CD4-positive, alpha-beta T cell treated with Interferon gamma for 1 hour (primary cell): Measurements from ENCODE around the gene COL25A1.
"Not testable (repeated sequence)": the region's sequence is repeated elsewhere in the genome, so short reads cannot be mapped to it uniquely, and the experiment has no call there.

Source experiments
- DNase-seq: peaks from one replicate; pipeline ENCODE4 v3.0.0-alpha.2; 2020

Gene COL25A1

DNA sequence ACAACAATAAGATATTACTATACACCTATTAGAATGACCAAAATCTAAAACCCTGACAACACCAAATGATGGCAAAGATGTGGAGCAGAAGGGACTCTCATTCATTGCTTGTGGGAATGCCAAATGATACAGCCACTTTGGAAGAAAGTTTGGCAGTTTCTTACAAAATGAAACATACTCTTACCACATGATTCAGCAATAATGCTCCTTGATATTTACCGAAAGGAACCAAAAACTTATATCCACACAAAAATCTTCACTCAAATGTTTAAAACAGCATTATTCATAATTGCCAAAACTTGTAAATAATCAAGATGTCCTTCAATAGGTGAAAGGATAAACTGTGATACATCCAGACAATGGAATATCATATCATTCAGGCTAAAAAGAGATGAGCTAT lies 180.9 kb downstream of the COL25A1 start:
- DNase-seq: no peak

DNA sequence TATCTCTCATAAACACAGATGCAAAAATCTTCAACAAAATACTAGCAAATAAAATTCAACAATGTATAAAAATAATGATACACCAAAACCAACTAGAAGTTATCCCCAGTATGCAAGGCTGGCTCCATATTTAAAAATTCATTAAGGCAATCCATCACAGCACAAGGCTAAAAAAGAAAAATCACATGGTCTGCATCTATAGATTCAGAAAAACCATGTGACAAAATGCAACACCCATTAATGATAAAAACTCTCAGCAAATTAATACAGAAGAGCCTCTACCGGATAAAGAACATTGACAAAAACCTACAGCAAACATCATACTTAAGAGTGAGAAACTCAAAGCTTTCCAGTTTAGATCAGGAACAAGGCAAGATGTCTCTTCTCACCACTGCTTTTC lies 182.6 kb downstream of the COL25A1 start:
- no peak for DNase-seq

DNA sequence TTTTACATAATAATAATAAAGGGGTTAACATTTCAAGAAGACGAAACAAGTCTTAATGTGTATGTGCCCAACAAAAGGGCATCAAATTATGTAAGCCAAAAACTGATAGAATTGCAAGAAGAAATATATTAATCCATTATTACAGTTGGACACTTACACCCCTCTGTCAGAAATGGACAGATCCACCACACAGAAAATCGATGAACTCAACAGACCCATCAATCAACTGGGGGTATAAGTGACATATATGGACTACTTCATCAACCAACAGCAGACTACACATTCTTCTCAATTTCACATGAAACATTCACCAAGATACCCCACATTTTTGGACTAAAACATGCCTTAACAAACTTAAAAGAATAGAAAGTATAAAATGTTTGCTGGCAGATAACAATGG lies 183.8 kb downstream of the COL25A1 start:
- DNase-seq: no peak

DNA sequence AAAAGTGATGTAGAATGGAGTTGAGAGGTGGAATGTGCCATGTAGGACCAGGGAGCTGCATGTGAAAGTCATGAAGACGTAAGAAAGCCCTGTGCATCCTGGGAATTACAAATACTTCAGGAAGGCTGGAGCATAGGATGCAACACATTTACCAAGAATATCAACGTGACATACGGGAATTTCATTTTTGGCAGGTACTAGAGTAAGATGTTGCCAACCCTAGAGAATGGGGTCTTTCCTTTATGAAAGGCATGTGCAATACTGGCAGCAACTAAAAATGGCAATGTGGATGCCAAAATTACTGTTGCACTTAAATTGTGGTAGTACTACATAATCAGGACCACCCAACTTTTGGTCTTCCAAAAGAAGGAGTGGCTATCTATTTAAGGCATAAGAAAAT lies 188.0 kb downstream of the COL25A1 start:
- DNase-seq: no peak

DNA sequence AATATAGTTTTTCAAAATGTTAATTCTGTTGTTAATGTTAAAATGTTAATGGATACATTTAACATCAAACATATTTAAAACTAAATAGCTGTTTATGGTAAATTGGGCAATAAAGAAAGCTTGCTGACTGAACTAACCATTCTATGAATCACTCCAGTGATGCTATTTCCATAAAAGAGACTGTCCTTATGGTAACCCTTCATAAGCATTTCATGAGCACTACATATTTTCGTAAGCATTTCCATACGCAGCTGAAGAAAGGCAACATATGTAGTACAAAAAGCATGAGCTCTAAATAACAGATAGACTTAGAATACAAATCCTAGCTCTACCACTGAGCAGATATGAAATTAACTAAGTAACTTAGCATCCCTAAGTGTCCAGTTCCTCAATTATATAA lies 188.9 kb downstream of the COL25A1 start:
- DNase-seq: no peak

DNA sequence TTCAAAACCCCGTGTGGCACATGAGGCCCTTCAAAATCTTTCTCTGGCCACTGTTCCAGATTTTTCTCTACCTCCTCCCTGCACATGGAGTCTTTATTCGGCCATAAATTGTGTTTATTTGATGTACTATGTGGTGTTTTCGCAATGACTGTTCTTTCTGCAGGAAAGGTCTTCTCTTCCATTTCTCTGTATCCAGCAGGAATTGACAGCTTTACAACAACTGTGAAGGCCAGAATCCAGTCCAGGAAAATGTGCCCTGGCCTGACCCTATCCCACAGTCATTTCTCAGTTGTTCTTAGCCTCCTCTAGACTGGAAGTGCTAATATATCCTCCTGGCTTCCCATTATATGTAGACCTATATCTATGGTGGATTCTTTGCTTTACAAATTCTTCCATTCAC lies 191.4 kb downstream of the COL25A1 start:
- DNase-seq: no peak

DNA sequence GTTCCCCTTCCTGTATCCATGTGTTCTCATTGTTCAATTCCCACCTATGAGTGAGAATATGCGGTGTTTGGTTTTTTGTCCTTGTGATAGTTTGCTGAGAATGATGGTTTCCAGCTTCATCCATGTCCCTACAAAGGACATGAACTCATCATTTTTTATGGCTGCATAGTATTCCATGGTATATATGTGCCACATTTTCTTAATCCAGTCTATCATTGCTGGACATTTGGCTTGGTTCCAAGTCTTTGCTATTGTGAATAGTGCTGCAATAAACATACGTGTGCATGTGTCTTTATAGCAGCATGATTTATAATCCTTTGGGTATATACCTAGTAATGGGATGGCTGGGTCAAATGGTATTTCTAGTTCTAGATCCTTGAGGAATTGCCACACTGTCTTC lies 194.2 kb downstream of the COL25A1 start:
- DNase-seq: not testable (repeated sequence)

DNA sequence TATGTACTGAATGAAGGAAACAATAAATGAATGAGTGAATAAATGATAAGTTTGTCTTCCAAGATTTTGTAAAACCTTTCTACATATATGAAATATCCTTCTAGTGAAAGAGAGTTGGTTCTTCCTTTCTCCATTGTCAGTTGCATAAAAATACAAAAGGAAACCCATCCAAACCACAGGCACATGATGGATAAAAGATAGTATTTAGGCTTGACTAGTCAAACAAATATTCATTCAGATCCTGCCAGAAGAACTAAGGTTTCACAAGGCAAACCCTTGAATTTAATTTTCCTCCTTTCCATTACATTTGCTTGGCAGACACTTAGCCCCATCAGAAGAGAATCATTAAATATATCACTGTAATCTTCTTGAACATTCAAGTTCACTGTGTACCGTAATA lies 208.4 kb downstream of the COL25A1 start:
- DNase-seq: no peak

DNA sequence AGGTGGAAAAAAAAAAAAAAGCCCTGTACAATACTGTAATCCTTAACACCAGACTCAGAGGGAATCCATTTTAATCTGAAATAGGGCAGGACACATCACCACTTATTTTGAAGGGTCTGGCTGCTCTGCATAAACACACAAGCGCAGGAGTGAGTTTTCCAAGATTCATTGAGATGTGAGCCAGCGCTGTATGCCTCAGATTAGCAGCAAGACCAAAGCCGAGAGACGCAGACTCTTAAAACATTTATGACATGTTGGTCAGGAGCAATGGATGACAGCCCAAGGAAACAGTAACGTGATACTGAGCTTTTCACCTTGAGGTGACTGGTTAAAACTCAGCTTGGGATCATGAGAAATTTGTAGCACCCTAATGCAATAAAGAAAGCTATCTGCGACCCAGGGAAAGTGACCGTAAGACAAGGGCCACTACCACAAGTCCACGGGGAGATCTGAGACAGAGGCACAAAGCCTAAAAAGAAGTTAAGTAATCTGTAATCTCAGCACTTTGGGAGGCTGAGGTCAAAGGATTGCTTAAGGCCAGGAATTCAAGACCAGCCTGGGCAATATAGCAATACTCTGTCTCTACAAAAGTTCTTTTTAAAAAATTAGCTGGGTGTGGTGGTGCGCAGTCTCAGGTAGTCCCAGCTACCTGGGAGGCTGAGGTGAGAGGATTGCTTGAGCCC lies 210.6 kb downstream of the COL25A1 start:
- DNase-seq: no peak

DNA sequence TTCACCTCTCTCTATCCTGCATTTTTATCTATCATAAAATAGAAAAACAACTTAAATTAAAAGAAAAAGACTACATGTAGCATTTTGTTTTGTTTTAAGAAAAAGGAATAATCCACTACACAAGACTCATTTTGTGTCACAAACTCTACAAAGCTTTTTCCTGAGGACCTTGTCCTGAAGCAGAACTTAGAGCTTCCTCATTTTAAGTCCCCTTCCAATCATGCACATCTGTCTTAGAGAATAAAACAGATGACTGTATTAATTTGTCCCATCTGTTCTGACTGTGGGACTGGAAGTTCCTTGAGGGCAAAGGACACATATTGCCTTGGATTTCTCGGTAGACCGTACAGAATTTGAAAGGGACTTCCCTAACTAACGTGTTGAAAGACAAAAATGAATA lies 218.5 kb downstream of the COL25A1 start:
- no peak for DNase-seq

DNA sequence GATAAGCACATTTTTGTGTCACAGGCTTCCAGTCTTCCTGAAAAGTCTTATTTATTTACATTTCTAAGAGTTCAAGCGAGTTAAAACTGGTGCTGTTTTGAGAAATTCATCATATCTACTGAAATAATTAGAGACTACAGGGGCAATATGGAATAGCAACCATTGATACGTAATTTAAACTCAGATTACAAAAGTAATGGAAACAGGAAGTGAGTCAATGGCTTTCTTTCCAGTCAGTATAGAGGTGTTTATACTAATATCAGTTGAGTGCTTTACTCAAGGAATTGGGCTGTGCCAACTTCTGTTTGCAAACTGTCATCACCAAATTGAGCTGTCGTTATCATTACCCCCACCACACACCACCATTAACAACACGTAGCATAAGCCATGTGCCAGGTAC lies 222.7 kb downstream of the COL25A1 start:
- DNase-seq: no peak

DNA sequence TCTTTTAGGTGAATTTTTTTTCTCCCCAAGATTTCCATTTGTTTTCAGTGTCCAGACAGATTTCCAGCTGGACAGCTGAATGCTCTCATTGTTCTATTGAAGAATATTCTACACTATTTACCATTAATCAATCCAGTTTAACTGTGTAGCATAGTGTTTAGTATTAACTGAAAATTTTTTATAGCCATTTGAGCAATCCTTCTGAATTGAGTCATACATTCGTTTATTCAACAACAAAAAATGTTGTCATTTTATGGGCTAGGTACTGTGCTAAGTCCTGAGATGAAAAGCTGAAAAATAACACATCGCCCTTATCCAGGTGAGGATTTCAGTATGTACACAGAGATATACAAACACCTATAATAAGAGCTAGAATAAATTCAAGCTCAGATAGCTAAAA lies 223.3 kb downstream of the COL25A1 start:
- DNase-seq: no peak

DNA sequence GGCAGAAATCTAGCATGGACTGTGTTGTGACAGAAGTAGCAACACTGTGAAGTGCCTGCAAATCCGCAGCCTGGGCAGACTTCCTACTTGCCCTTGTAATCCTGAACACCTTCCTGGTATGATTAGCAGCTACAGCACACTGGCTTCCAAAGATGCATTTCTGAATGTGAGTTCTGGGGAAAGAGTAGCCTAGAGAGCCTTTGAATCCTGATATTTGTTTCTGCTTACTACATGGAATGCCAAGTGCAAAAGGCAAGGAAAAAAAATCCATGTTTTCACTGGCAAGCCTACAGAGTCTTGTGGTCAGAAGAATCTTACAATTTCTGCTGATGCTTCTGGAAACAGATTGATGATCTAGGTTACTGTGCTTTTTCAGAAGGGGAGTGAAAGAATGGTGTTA lies 223.7 kb downstream of the COL25A1 start:
- no peak for DNase-seq

DNA sequence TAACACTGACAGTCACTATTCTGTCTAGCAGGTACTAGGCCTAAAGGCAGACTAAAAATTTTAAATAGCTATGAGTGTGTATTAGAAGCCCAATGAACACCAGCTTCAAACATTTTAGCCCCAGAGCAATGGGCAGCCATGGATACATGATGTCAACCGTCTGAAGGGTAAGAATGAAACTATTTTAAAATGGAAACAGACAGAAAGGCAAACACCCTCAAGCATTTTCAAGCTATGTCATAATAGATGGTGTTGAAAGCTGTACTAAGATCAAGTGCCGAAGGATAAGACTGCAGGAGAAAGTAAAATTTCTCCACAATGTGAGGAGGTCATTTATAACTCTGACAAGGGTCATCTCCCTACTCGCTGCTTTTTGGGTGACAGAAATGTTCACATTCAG lies 225.0 kb downstream of the COL25A1 start:
- DNase-seq: no peak

DNA sequence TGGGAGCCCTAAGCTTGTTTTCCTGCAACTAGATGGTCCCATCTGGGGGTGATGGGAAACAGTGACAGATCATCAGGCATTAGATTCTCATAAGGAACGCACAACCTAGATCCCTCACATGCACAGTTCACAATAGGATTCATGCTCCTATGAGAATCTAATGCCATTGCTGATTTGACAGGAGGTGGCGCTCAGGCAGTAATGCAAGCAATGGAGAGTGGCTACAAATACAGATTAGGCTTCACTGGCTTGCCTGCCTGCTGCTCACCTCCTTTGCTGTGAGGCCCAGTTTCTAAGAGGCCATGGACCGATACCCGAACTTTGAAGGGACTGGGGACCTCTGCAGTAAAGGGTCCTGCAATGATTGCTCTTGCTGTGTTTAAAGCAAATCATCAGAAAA lies 225.7 kb downstream of the COL25A1 start:
- DNase-seq: not testable (repeated sequence)

DNA sequence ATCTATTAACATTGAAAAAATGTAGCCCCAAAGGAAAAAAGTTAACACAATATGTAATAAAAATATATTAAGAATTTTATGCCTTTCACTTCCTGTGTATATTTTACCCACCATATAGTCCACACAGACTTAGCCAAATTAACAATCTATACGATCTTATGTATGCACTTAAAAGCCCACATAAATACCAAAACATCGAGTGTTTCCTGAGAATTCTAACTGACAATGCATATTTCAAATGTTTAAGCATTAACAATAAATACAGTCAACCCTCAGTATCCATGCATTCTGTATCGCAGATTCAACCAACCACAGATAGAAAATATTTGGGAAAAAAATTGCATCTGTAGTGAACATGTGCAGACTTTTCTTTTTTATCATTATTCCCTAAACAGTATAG lies 226.8 kb downstream of the COL25A1 start:
- no peak for DNase-seq

DNA sequence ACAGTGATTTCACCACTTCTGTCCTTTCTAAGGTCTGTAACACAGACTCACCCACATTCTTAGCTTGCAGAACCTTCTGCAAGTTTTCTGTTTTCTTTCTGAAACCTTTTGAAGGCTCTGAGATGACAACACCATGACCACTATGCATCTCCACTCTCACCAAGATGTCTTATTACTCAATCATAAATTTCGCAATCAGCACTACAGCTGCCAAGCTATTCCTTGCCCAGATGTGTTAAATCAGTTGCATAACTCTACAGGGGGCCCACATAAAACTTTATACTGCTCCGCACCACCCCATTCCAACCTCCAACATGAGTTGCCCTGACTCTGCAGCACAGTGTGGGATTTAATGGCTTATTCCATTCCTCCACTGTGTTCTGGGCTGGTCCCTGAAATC lies 229.9 kb downstream of the COL25A1 start:
- DNase-seq: no peak

DNA sequence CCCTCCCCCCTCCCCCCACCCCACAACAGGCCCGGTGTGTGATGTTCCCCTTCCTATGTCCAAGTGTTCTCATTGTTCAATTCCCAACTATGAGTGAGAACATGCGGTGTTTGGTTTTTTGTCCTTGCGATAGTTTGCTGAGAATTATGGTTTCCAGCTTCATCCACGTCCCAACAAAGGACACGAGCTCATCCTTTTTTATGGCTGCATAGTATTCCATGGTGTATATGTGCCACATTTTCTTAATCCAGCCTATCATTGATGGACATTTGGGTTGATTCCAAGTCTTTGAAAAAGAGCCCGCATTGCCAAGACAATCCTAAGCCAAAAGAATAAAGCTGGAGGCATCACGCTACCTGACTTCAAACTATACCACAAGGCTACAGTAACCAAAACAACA lies 231.8 kb downstream of the COL25A1 start:
- not testable (repeated sequence) for DNase-seq

DNA sequence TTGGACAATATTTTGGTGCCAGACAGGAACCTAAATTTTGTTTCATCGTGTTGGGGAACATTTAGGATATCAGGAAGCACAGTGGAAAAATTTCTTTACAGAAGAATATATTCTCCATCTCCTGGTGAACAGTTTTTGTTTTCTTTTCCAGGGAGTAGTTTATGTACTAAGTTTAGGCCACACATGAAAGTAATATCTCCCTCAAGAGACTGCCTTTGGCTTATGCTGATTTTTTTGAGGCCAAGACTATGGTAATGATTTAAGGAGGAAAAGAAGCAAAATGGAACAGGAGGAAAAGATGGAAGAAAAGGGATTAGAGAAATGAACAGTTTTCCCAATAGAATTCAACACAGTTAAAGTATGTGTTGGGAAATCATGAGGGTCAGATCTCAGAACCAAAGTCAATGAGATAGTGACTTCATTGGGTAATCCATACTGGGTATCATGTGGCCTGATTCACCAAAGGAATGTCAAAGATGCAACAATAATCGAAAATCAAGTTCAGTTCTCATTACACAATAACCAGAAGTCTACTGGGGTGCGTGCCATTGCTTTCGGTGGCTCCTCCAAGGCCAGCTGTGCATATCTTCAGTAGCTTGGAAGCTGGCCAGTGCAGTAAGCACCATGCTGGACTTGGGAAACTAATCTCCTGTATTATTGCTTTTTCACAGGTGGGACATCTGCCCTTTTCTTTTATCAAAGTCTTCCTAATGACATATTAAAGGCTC lies 234.8 kb downstream of the COL25A1 start:
- DNase-seq: no peak

DNA sequence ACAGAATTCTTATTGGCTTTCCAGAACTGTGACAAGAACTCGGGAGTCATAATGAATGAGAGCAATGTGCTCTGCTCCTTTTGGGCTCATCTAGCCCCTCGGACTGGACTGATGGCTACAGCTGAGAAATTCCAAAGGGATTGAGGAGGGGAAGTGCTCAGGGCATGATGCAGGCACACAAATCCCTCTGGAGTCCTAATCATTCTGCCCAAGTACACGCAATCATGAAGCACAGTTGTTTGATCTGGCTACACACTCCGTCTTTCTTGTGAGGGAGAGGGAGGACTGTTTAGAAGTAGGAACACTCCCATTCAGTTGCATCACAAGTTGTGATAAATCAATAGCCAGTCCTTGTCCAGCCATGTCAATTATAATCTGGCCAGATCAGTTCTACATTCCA lies 237.5 kb downstream of the COL25A1 start:
- DNase-seq: no peak

DNA sequence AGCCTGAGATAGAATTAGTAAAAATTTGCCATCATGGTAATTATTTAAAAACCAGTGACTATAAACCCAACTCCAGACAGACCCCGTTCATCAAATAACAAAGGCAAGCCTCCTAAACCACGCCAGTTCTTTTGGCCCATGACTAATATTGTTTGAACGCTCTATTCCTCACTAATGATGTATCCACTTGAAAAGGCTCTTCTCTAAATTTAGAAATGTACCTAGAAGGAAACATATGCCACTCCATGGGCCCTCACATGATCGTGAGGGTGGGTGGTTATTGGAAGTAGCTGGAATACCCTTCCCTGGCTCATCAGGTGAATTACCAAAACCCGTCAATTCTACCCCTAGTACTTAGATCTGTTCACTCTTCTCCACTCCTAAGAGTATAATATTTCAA lies 249.2 kb downstream of the COL25A1 start:
- no peak for DNase-seq

DNA sequence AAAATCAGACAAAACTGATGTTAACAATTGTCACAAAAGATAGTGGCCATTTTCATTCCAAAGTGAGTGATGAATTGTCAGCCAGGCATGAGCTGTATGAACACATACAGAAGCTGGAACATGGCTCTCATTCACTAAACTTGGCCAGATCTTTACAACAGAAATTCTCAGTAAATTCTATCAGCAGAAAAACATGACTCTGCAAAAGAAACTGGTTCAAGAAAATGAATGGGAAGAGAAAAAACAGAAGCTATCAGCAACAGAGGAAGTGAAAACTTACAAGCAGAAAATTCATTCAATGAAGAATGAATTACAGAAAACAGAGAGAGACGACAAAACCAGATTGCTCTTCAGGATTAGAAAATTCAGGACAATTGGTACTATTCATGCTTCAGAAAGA lies 249.6 kb downstream of the COL25A1 start:
- DNase-seq: no peak

DNA sequence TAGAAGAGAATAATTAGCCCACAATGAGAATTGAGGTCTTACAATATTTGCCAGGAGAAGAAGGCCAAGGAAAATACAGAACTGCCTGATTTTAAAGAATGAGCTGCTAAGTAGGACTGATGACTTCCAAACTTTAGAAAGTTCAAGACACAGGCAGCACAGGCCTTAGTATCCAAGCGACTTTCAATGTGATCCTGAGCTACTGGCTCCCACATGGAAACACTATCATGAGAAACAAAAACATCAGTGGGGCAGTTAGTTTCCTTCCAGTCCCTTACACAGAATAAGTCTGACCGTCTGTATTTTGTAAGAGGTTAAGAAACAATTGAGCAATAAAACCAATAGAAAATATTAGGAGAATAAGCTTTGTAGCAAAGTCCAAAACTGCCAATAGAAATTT lies 251.4 kb downstream of the COL25A1 start:
- no peak for DNase-seq

DNA sequence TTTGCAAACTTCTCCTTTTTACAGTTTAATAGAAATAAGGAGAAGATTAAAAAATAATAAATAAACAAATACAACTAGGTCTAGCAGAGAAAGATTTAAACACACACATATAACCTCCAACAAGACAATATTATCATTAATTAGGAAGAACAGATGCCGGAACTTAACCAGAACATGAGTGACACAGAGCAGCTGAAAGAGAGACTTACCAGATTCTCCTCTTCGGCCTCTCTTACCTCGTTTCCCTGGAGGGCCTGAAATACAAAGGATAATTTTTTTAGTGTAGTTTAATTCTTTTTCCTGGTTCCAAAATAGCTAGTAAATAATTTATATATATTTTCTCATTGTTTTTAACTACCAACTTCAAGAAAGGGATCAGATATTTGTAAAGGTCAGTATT lies 252.5 kb downstream of the COL25A1 start:
- no peak for DNase-seq
